DMS53 treated with DMSO at 0.1 percent for 48 hours (cell line): Measurements from ENCODE around the gene TMEM41A.

Source experiments
- DNase-seq: peaks from one replicate; lab custom pipeline; 2025; ENCODE audit not compliant: unreplicated experiment; lab: John Stamatoyannopoulos, UW

The TMEM41A gene

DNA sequence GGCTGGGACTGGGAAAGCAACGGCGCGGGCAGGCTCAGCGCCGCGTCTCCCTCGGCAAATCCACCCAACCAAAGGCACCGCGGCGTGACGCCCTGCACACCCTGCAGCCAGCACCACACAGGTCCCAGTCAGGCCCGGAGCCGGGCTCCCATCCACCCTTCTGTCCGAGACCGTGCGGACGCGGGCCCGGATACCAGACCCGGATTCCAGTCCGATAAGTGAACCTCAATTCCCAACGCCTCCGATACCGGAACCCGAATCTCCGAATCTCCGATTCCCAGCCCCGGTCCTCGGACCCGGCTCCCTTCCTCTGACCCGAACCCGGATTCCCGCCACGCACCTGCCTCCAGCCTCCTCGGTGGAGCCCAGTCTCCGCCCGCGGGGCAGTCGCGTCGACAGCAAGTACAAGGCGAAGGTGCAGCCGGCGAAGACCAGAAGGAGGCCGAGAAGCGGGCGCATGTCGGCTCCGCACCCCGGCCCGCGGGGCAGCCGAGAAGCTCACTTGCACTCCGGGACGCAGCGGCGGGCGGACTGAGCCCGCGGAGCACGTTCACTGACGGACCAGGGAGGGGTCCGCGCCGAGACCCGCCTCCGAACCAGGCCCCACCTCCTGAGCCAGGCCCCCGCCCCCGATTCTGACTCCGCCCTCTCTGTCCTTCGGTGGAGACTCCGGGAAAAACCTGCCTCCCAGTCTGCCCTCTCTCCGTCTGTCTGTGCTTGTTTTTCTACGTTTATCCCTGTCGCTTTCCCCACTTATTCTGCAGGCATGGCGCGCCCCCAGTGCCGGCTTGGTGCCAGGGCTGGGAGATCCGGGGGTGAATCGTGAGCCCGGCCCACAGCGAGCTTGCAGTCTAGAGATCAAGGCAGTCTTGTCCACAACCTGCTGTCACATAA lies at the start of gene TMEM41A:
Gene TMEM41A, minus strand, starts transcription at position 533 of the 894 bp plus-strand sequence. Its CDS starts 74 bp downstream, at position 459.
- DNase-seq, result peak; percentile 53

DNA sequence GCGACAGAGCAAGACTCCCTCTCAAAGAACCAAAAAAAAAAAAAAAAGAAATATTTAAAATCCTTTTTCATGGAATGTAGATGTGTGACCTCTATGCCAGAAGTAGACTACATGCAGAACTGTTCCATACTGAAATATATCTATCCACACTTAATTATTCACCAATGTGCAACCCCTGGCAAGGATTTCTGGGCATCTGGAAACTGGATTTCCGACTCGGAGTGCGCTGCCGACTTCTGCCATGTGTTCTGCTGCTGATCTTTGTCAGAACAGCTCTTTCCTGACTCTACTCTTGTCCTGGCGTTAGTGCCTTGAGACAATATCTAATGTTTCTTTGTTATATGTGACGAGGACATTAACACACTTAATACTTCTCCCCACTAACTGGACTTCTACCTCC lies 41.9 kb upstream of the TMEM41A start:
- no peak for DNase-seq

DNA sequence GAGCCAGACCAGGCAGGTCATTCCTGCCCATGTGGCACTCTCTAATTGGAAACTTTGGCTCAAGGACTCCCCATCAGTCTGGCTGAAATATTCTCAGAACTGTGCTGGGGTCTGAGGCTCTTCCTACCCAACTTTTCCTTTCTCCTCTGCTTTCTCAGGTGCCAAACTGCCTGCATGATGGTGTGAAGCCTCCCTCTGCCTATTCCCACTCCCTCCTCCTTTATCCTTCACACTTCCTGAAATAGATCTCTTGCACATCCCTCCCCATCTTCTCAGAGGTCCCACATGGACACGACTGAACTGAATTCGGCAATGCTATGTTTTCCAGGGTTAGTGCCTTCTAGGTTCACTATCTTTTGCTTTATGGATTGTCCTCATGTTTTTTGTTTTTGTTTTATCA lies 41.1 kb upstream of the TMEM41A start:
- no peak for DNase-seq

DNA sequence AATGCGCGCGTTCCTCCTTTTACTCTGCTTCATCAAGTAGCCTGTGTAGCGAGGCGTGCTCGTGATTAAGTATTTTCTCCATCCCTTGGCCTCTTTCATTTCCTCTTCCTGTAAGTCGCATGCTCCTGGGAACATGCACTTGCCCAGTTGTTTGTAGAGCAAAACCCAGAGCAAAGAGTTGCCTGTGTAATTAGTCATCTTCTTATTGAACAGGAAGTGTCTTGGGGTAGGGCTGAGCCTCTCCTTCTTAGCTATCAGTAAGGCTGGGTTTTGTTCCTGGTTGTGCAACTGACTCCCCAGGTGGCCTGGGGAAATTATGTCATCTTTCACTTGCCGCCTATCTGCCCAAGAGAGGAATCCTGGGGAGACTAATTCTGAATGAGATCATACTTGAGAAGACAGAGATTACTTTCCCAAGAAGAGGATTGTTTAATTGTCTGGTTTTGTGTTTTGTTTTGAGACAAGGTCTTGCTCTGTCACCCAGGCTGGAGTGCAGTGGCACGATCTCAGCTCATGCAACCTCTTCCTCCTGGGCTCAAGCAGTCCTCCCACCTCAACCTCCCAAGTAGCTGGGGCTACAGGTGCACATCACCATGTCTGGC lies 38.6 kb upstream of the TMEM41A start:
- DNase-seq, result peak; percentile 76

DNA sequence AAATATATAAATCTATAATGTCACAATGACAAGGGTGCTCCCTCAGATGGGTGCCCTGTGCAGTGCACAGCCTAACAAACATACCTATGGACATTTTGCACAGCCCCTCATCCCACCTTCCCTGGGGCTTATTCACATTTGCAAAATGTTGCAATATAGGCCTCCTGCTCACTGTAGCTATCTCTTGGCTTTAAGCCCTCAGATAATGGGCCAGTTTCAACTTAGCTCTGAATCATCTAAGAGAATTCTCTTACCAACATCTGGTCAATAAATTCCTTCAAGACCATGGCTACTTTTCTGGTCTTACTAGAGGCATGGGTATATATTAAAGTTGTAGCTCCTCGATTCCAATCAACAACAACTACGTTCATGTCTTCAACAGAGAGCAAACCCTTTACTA lies 35.7 kb upstream of the TMEM41A start:
- no peak for DNase-seq

DNA sequence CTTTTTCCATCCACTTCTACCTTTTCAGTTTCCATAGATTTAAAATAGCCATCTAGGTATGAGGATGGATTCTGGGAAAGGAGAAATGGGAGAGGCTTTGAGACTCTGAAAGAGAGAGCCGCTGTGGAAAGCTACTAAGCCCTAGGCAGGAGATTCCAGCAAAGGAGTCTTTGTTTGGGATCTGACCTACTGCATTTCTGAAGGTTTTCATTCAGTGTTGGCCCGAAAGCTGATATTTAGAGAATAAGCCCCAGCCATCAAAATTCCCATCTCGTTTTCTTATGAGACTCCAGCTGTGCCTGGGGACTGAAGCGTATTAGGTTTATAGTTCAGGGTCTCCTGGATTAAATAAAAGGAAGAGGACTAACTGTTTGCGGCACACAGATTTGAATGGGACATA lies 34.1 kb upstream of the TMEM41A start:
- no peak for DNase-seq

DNA sequence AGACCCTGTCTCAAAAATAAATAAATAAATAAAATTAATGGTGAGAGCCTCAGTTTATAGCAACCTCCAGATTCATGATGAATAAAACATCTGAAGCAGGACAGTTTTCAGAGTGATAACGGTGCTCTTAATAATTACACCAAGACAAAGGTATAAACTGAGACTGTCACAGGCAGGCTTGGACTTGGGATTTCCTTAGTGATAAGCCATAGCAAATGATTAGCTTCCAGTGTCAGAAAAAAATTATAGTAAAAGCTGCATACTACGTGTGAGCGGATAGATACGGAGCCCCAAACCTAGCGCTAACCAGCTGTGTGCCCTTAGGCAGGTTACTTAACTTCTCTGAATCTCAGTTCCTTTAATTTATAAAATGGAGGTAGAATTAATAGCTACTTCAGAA lies 32.0 kb upstream of the TMEM41A start:
- DNase-seq, result no peak

DNA sequence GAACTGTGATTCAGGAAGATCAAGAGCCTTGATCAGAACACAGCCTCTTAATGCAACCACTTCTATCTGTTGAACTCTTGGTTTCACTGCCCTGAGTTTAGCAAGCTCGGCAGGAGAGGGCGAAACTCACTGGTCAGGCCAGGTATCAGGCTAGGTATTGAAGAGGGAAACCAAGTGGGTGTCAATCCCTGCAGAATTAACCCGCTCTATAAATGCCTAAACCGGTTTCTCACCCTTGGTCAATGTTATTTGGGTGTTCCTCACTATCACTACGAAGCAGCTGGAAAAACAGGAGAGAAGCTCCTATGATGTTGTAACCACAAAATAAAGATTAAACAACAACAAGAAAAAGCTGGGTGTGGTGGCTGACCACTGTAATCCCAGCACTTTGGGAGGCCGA lies 29.7 kb upstream of the TMEM41A start:
- DNase-seq, result no peak

DNA sequence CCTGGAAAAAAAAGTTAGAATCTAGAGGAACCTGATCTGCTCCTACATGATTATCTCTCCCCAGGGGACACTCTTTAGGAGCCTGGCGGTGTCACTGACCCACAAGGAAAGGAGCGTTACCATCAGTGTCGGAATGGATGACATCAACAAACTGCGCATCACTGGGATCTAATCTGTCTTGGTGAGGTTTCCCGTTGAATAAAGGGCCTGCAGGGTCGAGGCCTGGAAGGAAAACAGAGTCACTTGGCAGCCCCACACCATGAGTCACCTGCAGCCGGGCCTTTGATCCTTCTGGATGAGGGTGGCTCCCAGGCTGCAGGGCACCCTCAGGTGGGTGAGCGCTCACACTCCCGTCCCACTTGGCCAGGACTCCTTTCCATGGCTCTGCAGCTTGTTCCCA lies 28.5 kb upstream of the TMEM41A start:
- DNase-seq, result no peak

DNA sequence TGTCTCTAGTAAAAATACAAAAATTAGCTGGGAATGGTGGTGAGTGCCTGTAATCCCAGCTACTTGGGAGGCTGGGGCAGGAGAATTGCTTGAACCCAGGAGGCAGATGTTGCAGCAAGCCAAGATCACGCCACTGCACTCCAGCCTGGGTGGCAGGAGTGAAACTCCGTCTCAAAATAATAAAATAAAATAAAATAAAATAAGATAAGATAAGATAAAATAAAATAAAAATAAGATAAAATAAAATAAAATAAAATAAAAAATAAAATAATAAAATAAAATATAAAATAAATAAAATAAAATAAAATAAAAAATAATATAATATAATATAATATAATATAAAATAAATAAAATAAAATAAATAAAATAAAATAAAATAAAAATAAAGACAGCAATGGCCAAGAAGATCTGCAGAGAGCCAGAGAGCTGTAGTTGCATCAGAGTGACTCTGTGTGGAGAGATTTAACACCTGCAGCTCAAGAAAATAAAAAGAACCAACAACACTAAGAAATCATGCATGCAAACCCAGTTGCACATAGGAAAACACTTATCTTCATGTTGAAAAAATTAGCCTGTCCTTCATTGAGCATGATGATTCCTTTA lies 27.6 kb upstream of the TMEM41A start:
- DNase-seq, result no peak

DNA sequence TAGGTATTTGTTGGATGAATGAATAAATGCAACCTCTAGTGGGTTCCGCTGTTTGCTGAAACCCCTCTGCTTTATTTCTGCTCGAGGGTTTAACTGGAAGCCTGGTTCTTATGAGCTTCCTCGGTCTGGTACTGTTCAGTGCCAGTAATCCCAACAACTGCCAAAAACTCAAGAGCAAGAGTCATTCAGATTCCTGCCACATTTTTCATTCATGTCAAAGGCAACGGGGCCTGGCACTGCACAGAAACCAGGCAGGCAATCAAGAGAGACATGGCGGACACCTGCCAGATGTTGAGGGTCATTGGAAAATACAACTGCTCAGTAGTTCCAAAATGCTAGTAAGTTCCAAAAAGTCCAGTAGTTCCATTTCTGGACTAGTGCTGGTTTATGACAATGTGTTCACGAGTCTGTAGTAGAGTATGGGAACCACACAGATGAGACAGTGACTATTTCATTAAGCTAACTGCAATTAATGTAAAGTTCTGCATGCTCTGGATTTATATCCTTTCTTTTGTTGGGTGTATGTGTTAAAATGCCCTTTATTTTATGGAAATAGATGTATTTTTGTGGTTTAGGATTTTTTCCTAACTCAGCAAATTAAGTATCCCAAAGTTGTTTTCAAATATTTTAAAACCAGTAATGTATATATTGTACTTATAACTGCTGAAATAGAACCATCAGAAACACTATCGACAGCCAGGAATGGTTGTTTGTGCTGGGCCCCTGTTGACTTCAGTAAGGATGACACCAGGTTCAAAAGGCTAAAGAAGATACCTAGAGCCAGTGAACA lies 22.7 kb upstream of the TMEM41A start:
- no peak for DNase-seq

DNA sequence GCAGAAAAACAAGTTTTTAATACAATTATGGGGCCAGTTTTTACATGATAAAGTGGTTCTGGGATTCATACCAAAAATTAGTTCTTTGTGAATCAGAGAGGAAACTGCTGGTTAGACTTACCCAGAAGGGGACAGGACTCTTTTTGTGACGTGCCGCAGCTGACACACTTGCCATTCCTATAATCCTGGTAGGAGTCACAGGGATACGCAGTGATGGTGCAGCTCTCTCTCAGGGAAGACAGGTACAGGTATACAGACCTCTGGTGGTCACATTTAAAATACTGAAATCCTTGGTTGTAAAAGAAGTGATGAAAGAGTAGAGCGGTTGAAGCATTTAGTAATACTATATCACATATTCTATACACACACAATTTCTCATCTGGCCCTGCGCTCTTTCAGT lies 20.2 kb upstream of the TMEM41A start:
- no peak for DNase-seq

DNA sequence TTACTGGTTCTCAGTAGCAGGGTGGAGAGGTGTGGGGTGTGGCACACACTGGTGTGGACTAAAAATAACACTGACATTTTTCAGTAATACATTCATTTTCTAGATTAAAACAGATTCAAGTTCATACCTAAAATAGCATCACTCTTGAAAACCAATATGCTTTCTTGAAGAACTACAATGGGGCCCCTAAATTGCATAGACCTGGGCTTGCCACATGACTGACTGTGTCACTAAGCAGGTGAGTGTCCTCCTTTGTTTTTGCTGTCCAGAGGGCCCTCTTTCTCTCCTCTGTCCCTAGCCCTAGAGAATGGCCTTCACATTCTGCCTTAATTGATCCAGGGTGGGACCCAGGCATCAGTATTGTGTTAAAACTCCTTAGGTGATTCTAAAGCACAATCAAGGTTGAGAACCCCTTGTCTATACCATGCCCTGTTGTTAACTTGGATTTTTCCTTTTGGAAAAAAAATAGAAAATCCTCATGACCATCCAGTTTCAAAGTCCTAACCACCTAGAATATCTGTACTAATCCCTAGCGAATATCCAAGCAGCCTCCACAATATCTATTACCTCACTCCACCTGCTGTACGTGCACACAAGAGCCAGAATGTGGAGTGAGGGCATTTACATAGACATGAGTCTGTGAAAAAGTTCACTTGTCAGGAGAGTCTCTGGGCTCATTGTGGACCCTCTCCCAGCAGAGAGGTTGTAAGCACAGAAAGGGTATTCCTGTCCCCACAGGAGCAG lies 18.7 kb upstream of the TMEM41A start:
- DNase-seq, result no peak

DNA sequence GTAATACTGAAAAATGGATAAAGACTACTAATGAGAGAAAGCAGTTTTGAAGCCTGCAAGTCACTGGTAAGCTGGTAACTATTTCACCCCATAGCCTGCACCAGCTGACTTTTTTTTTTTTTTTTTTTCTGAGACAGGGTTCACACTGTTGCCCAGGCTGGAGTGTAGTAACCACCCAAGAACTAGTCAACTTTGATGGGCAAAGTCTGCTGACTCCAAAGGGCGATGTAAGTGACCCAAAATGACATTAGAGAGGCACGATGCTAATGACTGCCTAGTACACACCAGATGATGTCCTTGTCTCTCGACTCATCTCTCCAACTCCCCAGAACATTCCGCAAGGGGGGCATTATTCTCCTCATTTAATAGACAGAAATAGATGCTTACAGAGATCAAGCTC lies 12.9 kb upstream of the TMEM41A start:
- no peak for DNase-seq

DNA sequence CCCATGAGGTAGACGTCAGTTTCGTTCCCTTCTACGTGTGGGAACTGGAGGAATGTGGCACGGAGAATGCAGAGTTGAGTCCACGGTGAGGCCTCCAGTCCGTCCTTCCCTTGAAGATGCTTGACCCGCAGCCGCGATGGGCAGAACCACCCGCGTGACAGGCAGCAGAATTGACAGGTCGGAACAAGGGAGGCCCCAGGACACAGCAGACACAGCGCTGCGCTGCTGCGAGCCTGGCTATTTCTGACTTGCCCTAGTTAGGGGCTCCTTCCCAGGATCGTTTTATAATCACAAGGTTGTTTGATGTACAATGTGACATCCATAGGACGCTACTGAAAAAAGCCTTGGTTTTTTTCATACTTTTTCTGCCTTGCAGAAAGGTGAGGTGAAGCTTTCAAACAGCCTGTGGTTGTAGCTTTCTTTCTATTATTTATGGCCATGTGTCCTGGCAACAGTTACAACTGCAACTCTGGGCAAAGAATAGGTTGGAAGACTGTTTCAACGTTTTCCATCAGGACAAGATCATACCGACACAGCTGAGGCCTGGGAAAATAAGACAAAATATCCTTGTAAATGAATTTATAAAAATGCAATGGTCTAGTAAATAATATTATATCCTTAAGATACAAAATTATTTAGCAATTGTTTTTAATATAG lies 9.6 kb upstream of the TMEM41A start:
- DNase-seq, result no peak

DNA sequence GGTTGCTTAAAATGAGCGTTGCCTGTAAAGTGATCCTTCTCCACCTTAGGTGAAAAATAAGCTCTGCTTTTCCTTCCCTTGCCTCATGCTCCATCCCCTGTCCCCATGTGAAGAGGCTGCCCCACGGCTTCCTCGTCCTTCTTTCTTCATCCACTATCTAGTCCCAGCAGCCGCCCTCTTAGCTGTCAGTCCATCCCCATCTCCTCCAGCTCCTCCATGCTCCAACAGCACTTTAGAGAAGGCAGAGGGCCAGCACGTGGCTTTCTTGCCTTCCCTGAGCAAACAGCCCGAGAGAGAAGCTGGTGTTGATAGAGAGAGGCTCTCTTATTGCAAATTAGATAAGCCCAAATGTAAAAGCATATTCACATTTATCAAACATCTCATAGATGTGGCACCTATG lies 9.0 kb upstream of the TMEM41A start:
- no peak for DNase-seq

DNA sequence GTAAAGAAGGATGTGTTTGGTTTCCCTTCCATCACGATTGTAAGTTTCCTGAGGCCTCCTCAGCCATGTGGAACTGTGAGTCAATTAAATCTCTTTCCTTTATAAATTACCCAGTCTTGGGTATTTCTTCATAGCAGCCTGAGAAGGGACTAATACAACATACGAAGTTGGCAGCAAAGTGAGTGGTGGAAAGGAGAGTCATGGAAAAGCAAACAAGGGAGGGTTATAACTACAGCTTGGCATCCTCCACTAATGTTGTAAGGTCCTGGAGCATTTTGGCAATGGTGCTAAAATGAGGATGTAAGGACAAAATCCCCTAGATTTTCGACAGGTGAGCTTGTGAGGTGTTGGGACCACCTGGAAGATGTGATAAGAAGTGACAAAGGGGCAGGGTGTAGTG lies 5.8 kb upstream of the TMEM41A start:
- DNase-seq, result no peak

DNA sequence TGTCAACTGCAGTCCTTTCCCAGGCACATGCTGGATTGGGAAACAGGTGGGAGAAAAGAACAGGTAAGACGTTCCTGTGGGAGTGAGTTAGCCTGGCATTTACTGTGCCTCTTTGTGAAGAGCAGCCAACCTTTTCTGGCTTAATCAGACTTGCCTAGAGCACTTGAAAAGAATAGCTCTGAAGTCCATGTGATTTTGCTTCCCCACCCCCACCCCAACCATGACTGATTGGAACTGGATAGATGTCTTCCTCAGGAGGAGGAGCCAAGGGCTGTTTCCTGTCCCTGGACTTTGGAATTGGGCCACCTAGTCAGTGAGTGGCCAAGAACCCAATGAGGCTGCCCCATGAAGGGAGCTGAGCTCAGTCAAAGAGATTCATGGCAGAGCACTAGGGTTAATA lies 4.7 kb upstream of the TMEM41A start:
- no peak for DNase-seq

DNA sequence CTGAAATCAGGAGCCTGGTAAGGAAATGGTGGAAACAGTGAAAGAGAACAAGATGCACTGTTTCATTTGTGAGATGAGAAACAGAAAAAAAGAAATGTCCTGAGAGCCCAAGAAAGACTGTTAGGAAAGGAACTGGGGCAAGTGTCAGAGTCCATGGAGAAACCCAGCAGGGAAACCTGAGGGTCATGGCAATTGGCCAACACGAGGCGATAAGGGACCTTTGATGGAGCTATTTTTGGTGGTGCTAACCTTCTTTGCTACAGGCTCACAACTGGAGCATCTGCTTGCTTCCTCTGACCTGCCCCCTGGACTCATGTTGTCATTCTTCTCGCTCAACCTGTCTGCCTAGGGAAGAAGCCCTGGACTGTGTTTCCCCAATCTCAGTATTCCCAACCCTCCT lies 4.2 kb upstream of the TMEM41A start:
- DNase-seq, result no peak

DNA sequence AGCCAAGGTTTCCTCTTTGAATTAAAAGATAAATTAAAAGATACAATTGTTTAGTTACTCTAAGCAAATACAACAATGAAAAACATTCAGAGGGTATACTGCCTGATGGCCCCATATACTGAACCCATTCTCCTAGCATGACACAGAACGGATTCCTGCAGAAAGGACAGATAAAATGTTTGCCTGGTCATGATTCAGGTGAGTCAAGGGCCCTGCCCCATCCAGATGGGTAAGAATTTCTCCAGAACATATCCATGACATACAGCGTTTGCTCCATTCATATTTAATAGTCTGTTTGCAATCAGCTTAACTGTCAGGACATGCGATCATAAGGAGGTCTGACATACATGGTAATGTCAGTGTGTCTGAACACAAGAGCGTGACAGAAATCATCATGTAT lies 8.6 kb downstream of the TMEM41A start:
- DNase-seq, result no peak
